Heart left ventricle (tissue), 13 donors: ENCODE measurements around the gene NTMT2.

ENCODE experiments used
- CTCF ChIP-seq, 12 donors: fragments of 200-600 bp; sonication (generic) in 4 of 12; IDR thresholded peaks; one replicate each; pipeline versions ENCODE4 v1.5.0 to v1.8.0; 2018 to 2022; ENCODE audit warnings: antibody characterized with exemption in 12 of 12, mild to moderate bottlenecking in 5 of 12
- POLR2A ChIP-seq, 2 donors: fragments of 450-650 bp; IDR thresholded peaks; one replicate each; pipeline ENCODE4 v1.6.1; 2017; ENCODE audit warnings: antibody characterized with exemption in 2 of 2, mild to moderate bottlenecking in 2 of 2, moderate library complexity in 2 of 2
- donor health status: ischemic (EF 13 %, LVEDD 7.1; RV severe dilation, severe dysfunction).
- donor health status: DM: no; HTN: yes; CAD: no.
- donor health status: DM: no; HTN: no; CAD: no.
- donor health status: ischemic (EF 25% LVEDD 6.9; RV normal size, moderate dysfunction).
- donor health status: ischemic (EF 25% LVEDD 5.7; RV mildly dilated, moderate dysfunction).
- donor health status: ischemic (EF 35%, LVEDD 5.7; RV mildly dilated, moderate dysfunction).
- donor health status: nonischemic (EF 11% LVEDD 7.7; RV severe dilation, severe dysfunction).
- donor health status: DM: yes; HTN: yes; CAD: no.
- donor health status: PGD.
- donor health status: ischemic (EF 29% LVEDD 5.4; RV normal size, mild dysfunction).
- donor health status: nonischemic (EF 23%, LVEDD 6.1; RV moderate dilation, normal function).

DNA sequence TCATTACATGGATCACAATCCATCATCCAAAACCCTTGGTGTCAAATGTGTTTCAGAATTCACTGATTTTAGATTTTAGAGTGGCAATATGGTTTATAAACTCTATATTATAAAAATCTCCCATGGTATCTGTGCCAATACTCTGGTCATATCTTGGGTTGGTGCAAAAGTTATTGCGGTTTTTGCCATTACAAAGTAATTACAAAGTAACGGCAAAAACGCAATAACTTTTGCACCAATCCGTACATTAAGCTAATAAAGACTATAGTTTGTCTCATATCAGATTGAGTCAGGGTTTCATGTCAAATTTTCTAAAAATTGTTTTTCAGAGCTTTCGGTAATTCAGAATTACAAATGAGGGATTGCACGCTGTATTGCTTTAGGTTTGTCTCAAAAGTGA, 23.4 kb upstream of the NTMT2 start:
- TF ChIP-seq CTCF (IDR thresholded peaks at IDR 0.05) (no peak), POLR2A (IDR thresholded peaks at IDR 0.05) (no peak)
